ENCODE data around the gene SLC16A6.
"Not testable (repeated sequence)": the region's sequence is repeated elsewhere in the genome, so short reads cannot be mapped to it uniquely, and the experiment has no call there.

Gene SLC16A6, protein sequence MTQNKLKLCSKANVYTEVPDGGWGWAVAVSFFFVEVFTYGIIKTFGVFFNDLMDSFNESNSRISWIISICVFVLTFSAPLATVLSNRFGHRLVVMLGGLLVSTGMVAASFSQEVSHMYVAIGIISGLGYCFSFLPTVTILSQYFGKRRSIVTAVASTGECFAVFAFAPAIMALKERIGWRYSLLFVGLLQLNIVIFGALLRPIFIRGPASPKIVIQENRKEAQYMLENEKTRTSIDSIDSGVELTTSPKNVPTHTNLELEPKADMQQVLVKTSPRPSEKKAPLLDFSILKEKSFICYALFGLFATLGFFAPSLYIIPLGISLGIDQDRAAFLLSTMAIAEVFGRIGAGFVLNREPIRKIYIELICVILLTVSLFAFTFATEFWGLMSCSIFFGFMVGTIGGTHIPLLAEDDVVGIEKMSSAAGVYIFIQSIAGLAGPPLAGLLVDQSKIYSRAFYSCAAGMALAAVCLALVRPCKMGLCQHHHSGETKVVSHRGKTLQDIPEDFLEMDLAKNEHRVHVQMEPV

DNA sequence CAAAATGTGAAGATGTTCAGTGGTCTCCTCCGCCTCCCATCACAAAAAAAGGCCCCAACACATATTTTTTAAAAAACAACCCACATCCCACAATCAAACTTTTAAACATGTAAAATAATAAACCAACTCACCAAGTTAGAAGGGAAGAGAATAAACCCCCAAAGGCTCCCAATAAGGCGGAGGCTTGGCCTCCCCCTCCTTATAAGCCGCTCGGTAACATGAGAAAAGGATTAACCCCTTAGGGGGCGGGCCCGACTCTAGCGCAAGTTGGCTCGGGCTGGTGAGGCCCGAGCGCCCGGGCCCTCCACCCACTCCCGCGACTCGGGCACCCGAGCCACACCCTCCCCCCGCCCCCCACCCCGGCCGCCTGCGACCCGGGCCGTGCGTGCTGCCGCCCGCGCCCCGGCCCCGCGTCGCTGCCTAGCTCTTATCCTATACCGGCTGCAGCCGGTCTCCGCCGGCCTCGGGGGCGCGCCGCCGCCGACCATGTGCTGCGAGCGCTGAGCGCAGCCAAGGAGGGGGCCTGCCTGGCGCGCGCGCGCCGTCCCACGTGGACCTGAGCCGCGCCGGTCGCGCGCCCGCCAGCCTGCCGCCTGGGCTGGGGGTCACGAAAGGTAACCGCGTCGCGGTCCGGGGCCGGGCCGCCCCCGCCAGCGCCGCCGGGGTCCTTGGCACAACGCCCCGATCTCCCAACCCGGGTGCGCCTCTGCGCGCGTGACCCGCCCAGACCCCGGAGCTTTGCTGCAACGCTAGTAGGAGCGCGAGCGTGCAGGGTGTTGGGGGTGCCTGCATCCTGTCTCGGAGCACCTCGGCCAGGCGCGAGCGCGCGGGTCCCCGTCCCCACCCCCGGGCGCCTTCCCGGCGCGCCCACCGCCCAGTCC, at the start of gene SLC16A6, which contains the start of gene ARSG:
Gene SLC16A6, minus strand, starts transcription at position 173 of the 881 bp plus-strand sequence. CDS start 12,807 bp downstream, outside the sequence.
Gene ARSG, plus strand, starts transcription at position 541 of the 881 bp plus-strand sequence. CDS start 15,999 bp downstream, outside the sequence.
- DNase-seq, result peak; percentile 53

DNA sequence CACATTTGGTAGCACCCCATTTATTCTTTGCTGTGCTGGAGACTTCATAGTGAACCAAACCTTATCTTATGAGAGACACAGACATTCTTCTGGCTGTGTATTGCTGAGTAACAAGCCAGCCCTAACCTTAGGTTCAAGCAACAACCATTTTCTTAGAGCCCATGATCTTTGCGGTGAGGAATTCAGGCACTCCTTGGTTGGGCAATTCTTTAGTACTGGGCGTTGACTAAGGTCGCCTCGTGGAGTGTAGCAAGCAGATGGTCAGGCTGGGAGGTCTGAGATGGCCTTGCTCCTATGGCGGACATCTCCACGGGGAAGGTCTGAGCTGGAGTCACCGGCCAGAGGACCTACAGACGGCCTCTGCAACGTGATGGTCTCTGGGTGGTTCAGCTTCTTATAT, 43.5 kb upstream of the SLC16A6 start:
- DNase-seq, result no peak

DNA sequence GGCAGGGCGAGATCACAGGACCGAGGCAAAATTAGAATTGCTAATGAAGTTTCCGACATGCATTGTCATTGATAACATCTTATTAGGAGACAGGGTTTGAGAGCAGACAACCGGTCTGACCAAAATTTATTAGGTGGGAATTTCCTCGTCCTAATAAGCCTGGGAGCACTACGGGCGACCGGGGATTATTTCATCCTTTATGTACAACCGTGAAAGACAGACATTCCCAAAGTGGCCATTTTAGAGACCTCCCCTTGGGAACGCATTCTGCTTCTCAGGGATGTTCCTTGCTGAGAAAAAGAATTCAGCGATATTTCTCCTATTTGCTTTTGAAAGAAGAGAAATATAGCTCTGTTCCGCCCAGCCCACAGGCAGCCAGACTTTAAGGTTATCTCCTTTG, 41.0 kb upstream of the SLC16A6 start:
- not testable (repeated sequence) for DNase-seq

DNA sequence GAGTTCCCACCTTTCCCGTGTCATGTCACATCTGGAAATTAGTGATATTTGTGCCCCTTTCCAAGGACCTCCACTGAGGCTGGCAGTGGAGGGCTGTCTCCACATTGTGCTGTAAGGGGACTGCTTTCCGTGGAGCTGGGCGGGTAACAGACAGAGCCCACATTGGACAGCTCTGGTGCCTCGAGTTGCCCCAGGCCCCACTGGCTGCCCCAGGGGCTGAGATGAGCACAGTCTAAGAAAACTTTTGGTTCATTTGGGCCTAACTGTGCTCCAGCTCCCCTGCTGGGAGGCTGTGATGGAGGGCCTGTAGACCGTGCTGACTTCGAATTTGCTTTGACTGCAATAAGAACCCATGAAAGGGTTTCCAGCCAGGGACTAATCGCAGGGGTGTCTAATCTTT, 38.4 kb upstream of the SLC16A6 start:
- no peak for DNase-seq

DNA sequence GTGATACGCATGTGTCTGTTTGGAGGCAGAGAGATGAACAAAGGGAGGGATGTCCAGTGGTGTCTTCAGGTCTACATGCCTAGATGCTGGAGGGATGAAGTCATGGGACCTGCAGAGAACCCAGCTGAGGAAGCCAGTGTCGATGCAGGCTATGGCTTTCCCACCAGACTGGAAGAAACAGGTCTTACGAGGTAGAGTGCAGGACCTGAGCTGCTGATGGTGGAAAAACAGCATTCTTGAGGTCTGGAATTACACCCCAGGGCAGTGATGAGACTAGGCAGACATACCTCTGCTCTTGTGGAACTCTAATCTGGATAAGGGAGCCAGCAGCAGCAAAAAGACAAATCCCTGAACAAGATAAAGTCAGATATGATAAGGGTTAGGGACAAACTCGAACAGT, 37.7 kb upstream of the SLC16A6 start:
- DNase-seq, result no peak

DNA sequence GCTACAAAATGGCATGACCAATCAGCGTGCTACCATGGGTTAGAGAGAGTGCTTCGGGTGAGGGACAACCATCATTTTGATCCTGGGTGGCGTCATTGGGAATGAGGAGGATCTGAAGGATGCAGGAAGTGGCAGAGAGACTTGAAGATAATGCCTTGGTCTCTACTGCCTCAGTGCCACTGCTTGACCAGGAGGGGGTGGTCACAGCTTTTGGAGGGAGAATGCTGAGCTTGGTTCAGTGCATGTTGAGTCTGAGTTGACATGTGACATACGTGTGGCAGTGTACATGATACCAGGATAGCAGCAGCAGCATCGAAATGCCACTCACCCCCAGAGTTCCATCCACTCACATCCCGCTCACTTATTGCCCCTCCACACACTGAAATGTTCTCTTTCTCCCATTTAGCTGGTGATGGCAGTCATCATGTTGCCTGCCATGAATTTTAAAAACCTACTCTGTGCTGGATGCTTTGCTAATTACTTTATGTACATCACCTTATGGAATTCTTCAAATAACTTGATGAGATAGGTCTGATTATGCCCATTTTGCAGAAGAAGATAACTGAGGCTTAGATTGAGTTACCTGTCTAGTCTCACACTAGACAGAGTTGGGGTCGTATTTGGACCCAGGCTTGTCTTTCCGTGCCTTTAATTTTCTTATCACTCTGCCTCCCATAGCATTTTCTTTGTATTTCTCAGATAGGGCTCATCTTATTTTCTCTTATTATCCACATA, 37.1 kb upstream of the SLC16A6 start:
- DNase-seq, result no peak

DNA sequence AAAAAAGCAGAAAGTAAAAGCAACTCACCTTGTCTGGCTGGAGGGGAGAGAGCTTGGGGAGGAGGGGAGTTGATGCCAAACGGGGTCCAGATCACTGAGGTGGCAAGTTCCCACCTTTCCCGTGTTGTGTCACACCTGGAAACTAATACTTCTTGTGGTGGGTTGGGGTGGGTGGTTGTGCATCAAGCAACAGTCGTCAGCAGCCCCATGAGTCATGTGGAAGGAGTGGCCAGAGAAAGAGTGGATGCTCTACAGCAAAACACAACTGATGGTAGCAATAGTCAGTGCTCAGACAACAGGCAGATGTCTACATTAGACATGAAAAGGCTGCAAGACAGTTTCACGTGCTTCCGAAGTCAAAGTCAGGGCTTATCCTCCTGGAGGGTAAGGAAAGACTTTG, 35.8 kb upstream of the SLC16A6 start:
- no peak for DNase-seq

DNA sequence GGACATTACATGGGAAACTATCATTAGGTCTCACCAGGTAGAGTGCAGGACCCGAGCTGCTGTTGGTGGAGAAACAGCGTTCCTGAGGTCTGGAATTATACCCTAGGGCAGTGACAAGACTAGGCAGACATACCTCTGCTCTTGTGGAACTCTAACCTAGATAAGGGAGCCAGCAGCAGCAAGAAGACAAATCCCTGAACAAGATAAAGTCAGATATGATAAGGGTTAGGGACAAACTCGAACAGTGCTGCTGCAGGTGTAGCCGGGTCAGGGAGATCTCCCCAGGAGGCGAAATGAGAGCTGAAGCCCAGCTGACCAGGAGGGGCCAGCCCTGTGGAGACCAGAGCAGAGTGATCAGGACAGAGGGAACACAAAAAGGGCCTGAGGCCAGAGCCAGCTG, 35.0 kb upstream of the SLC16A6 start:
- no peak for DNase-seq

DNA sequence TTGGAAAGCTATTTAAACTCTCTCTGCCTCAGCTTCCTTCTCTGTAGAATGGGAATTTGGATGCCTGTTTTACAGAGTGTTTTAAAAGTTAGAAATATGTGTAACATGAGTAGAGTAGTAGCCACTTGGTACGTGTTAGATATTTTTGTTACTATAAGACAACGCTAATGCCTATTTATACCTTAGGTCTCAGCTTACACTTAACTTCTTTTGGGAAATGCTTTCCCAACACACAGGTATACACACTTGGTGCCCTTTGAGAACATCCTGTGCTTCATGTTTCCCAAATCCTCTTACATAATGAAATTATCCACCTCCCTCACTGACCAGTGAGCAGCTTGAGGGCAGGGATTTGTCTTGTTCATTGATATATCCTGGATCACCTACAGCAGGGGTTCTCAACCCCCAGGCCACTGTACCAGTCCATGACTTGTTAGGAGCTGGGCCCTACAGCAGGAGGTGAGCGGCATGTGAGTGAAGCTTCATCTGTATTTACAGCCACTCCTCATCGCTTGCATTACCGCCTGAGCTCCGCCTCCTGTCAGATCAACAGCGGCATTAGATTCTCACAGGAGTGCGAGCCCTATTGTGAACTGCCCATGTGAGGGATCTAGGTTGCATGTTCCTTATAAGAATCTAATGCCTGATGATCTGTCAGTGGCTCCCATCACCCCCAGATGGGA, 33.9 kb upstream of the SLC16A6 start:
- DNase-seq, result no peak

DNA sequence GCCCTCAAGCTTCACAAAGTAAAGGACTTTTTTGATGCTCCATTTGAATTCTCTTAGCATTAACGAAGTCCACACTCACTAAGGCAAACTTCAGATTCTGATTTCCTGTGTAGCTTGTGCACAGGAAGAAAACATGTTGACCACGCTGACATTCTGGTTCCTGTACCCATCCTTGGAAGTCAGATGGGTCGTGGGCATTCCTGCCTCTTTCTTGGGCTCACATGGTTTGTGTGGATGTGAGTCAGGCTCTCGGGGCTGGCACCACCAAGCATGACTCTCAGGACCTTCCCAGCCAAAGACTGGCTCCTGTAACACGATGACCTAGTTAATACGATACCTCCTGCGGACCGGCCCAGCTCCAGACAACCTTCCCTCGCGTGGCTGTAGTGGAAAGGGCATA, 33.2 kb upstream of the SLC16A6 start:
- no peak for DNase-seq

DNA sequence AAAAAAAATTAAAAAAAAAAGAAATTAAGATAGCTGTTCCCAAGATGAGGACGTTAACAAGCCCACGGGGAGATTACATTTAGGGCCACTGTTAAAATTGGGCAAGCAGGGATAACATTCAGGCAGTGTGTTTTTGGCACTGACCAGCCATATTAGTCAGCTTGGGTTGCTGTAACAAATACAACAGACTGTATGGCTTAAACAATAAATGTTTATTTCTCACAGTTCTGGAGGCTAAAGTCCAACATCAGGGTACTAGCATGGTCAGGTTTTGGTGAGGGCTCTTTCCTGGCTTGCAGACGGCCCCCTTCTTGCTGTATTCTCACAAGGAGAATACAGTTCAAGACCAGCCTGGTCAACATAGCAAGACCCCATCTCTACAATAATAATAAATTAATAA, 31.7 kb upstream of the SLC16A6 start:
- no peak for DNase-seq

DNA sequence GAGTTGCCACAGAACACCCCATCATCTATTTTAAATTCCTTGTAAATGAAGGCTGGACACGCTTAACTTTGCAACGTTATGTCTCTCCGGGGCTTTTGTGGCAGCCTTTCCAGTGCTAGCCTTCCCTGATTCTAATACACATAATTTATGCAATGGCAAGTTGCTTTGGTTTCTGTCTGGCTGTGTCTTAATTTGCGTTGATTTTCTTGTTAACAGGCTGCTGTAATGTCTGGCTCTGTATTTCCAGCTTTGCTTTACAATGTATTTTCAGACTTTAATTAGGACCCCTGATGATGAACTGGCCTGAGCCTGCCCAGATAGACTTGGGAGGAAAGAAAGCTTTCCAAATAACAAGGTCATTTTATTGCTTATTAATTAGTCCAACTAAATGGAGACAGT, 30.6 kb upstream of the SLC16A6 start:
- DNase-seq, result no peak

DNA sequence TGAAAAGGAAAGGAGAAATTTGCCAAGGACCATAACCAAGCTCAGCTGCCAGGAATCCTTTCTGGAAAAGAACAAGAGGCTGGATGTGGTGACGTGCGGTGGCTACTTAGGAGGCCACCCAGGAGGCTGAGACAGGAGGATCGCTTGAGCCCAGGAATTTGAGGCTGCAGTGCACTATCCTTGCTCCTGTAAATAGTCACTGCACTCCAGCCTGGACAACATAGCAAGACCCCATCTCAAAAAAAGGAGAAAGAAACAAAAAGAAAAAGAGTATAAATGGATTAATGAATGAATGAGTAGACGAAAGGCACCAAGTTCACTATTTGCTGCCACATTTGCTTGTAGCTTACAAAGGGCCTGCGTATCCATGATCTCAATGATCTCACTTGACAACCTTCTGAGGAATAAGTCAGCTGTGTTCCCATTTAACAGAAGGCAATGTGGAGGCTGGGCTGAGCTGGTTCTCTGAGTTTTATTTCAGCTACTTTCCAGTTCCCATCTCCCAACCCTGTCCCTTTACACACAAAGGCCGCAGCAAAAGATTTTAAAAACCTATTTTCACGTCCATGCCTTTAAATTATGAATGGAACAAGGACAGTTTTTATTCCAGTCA, 30.1 kb upstream of the SLC16A6 start:
- no peak for DNase-seq

DNA sequence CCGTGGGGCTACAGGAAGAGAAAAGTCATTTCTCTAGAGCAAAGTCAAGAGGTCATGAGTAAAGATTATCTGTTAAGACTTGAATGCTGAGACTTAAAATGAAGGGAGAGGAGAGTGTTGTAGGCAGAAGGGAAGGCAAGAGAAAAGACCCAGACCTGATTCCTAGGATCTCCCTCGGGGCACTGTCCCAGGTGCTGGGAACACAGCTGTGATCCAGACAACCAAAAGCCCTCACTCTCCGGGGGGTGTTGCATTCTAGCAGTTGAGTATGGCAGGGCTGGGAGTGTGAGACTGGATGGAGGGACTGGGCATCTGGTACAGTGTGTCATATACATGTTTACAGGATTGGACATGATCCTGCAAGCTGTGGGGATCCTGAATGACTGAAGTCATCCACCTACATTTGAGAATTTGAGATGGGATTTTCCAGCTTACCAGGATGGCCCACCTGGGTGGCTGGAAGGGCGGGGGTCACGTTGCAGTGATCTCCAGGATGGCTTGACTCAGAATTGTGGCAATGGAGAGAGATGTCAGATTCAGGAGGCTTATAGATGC, 29.5 kb upstream of the SLC16A6 start:
- no peak for DNase-seq

DNA sequence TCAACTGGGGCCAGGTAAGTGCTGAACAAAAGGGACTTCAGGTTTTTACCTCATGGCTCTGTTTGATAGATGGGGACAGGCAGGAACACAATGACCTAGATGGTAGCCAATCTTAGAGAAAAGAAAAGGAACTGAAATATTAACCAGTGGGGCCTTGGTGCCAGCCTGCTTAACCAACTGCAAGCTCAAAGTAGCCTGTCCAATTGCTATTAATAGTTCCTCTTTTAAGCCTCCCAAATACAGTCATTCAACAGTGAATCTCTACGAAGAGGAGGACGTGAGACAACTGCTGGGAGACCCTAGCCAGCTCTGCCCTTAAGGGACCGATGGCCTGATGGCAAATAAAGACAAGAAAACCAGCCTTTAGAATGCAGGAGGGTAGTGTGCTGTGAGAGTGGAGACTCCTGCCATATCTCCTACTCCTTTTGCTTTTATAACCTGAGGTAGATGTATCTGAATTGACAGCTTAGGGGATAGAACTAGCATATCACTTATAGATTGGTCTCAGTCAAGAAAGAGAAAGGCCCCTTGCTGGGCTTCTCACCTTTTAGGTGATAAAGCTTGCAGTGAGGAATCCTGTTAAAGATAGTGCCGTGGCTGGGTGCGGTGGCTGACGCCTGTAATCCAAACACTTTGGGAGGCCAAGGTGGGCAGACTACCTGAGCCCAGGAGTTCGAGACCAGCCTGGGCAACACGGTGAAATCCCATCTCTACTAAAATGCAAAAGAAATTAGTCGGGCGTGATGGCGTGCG, 28.7 kb upstream of the SLC16A6 start:
- DNase-seq, result no peak

DNA sequence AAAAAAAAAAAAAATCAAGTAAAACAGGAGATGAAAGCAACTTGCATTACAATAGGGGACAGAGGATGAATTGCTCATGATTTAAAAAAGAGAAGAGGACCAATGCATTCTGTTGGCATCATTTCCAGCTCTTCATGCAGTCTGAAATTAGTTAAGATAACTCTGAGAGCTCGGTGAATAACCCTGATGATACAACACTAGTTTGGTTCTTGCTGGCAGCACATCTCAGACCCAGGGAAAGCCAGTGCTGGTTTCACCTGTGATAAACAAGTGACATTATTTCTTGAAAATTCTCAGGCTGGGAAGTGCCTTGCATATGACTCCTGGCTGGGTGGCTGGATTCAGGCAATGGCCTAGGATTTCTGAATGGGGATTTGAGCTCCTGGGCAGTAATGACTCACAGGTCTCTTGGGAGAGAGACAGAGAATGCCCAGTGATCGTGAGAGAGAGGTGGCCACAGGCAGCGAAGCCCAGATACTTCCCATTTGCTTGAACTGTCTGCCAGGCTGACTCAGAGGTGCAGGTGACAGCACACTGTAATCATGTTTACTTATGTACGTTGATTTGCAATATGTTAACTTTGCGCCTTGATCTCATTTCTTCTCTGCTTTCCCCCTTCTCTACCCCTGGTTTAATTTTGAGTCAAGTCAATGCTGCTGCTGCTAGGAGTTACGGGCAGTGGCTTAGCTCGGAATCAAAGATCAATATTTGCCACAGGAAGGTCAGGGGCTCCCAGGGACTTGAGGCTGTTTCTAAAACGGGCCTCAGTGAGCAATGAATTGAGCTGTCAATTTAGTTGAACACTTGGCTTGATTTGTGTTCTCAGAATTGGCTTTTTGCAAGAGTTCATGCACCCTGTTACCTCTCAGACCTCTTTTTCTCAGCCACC, 27.4 kb upstream of the SLC16A6 start:
- DNase-seq, result no peak

DNA sequence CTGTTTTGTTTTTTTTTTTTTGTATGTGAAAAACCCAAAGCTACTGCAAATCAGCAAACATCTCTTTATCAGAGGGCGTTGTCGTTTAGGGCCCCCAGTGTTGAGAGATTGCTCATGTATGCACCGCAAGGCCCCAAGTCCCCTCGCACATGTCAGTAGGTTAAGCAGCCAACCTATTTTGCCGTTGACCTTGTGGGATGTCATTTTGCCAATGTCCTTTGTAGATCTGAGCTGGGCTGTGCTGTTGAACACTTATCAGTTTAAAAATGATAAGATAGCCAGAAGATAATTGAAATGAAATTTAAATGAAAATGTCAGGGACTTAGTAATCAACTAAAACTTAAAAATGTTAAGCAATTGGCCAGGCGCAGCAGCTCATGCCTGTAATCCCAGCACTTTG, 26.5 kb upstream of the SLC16A6 start:
- no peak for DNase-seq

DNA sequence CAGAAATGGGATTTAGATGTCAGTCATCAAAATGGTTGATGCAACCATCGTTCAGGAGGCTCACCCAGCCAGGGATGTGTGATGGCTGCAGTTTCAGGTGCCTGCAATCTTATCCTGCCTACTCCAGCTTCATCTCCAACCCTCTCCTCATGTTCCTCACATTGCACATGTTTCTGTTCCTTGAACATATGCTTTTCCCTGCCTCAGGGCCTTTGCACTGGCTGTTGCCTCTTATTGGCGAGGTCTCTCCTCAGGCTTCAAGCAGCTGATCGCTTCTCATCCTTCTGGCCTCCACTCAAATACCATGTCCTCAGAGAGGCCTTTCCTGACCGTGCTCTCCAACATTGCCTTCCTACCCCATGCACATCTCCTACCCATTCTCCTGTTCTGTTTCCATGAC, 25.0 kb upstream of the SLC16A6 start:
- no peak for DNase-seq

DNA sequence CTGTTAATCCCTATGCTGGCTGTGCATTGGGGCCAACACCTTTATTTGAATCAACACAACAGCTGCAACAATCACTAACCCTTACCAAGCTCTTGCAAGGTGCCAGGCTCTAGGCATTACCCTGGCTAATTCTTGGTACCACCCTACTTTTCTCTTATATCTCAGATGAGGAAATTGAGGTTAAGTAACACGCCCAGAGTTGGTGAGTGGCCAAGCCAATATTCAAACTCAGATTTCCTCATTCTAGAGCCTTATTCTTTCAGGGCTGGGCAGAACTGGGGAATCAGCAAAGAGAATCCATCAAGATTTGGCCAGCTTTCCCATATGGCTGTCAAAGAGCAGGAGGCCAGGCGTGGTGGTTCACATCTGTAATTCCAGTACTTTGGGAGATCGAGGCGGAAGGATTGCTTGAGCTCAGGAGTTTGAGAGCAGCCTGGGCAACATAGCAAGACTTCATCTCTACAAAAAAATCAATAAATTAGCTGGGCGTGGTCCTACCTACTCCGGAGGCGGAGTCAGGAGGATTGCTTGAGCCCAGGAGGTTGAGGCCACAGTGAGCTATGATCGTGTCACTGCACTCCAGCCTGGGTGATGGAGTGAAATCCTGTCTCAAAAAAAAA, 24.1 kb upstream of the SLC16A6 start:
- no peak for DNase-seq

Measured in NCI-H1694 (cell line).